ENCODE results near the gene NARS2. TPM values are rescaled to one million over a fixed set of nuclear protein-coding genes. Genes with fewer than 3 reads are reported as not detected.

The NARS2 gene
- total RNA-seq, 4 donors from 2014 or later, result 9.2 to 39.9 (median 19.6) TPM

DNA sequence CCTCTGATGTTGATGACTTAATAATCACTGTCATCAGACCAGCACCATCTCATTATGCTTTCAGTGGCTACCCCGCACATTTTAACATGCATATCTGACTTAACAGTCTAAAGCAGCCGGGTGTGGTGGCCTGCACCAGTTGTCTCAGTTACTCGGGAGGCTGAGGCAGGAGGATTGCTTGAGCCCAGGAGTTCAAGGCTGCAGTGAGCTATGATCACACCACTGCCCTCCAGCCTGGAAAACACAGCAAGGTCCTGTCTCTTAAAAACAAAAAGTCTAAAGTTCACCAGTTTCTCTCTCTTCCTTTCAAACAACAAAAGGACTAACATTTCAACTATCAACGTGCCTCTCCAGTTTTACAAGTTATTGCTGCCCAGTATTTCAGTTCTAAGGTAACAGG is 101.8 kb downstream of the NARS2 start:
- TF ChIP-seq, protein P1, sequence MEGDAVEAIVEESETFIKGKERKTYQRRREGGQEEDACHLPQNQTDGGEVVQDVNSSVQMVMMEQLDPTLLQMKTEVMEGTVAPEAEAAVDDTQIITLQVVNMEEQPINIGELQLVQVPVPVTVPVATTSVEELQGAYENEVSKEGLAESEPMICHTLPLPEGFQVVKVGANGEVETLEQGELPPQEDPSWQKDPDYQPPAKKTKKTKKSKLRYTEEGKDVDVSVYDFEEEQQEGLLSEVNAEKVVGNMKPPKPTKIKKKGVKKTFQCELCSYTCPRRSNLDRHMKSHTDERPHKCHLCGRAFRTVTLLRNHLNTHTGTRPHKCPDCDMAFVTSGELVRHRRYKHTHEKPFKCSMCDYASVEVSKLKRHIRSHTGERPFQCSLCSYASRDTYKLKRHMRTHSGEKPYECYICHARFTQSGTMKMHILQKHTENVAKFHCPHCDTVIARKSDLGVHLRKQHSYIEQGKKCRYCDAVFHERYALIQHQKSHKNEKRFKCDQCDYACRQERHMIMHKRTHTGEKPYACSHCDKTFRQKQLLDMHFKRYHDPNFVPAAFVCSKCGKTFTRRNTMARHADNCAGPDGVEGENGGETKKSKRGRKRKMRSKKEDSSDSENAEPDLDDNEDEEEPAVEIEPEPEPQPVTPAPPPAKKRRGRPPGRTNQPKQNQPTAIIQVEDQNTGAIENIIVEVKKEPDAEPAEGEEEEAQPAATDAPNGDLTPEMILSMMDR (IDR thresholded peaks at IDR 0.05), result no peak
- TF ChIP-seq POLR2A (IDR thresholded peaks at IDR 0.05), result no peak
- H3K4me3 ChIP-seq, result no peak overlapping the region
- intact Hi-C loops (cut with DNase I; ENCODE audit: low total_unique reads), result no loop called here

DNA sequence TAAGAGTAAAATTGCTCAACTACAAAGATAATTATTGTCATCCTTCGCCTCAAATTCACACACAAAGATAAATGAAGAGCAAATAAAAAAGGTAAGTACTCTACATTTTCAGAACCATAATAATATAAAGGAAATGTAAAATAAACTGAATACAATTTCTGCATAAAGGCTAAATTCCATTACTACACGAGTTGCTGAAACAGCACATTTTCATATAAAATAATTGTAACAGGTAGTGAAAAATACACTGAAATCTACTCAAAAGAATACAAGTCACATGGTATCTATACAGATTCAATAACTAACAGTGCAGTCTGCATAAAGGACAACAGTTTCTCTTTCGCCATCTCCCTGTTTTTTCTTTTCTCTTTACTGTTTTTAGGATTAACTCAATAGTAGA is 102.3 kb downstream of the NARS2 start:
- Histone ChIP-seq H3K9me3 (no peaks in the 10 kb centered on the region), H3K27me3 (no peaks in the 10 kb centered on the region), H3K4me1 (no peaks in the 10 kb centered on the region), H3K36me3 (no peaks in the 10 kb centered on the region), H3K4me3 (no peak overlapping the region), H3K27ac (no peak overlapping the region)
- no peak for TF ChIP-seq POLR2A (IDR thresholded peaks at IDR 0.05)
- intact Hi-C loops (cut with DNase I; ENCODE audit: low total_unique reads), result no loop called here
- no peak for DNase-seq

More for the DNA sequence above, 101.8 kb downstream of the NARS2 start:
- H3K27ac ChIP-seq, result no peak overlapping the region
- H3K4me1 ChIP-seq, result no peaks in the 10 kb centered on the region
- DNase-seq, result no peak
- no peaks in the 10 kb centered on the region for H3K9me3 ChIP-seq
- no peaks in the 10 kb centered on the region for H3K27me3 ChIP-seq
- H3K36me3 ChIP-seq, result no peaks in the 10 kb centered on the region

DNA sequence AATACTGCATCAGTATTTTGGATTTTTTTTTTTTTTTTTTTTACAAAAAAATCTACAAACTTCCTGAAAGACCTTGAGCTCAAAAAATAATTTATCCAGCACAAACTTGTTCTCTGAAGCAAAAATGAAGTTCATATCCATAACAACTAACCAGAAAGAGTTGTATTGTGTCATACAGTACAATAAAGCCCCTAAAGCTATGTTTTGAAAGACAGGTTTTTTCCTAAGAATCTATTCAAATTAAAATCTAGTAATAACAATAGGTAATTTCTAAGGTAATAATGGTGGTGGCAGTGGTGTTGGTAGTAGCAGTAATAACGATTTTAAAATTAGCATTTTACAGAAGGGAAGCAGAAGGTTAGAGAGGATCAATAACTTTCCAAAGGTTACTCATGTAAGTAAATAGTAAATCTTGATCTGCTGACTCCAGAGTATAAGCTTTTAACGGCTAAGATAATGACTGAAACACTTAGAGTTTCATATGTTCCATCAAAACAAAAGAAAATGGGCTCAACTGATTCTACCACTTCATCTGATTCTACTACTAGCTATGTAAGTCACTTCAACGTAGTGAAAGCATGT is 103.7 kb downstream of the NARS2 start:
- intact Hi-C loops (cut with DNase I; ENCODE audit: low total_unique reads), result no loop called here
- H3K27me3 ChIP-seq, result no peaks in the 10 kb centered on the region
- no peaks in the 10 kb centered on the region for H3K4me1 ChIP-seq
- H3K36me3 ChIP-seq, result no peaks in the 10 kb centered on the region
- H3K4me3 ChIP-seq, result no peak overlapping the region
- H3K9me3 ChIP-seq, result no peaks in the 10 kb centered on the region
- DNase-seq, result no peak
- H3K27ac ChIP-seq, result no peak overlapping the region
- no peak for TF ChIP-seq POLR2A (IDR thresholded peaks at IDR 0.05)
- TF ChIP-seq, protein P1 (IDR thresholded peaks at IDR 0.05), result no peak

DNA sequence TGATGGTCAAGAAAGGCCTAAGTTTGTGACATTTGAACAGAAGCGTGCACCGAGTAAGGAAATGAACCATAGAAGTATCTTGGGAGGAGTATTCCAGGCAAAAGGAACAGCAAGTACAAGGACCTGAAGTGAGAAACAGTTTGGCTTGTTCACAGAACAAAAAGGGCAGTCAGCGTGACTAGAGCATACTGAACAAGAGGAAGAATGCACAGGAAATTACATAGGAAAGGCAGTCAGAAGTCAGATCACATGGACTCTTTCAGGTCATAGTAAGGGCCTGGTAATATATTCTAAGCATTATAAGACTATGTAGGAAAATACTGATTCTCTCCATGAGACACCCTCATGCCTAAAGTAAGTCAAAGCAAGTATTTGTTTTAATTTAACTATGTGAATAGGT is 104.8 kb downstream of the NARS2 start:
- no peaks in the 10 kb centered on the region for H3K36me3 ChIP-seq
- no peaks in the 10 kb centered on the region for H3K27me3 ChIP-seq
- TF ChIP-seq, protein P1 (IDR thresholded peaks at IDR 0.05), result no peak
- TF ChIP-seq POLR2A (IDR thresholded peaks at IDR 0.05), result no peak
- H3K27ac ChIP-seq, result no peak overlapping the region
- intact Hi-C loops (cut with DNase I; ENCODE audit: low total_unique reads), result no loop called here
- no peaks in the 10 kb centered on the region for H3K9me3 ChIP-seq
- no peak for DNase-seq
- H3K4me3 ChIP-seq, result no peak overlapping the region
- H3K4me1 ChIP-seq, result no peaks in the 10 kb centered on the region

DNA sequence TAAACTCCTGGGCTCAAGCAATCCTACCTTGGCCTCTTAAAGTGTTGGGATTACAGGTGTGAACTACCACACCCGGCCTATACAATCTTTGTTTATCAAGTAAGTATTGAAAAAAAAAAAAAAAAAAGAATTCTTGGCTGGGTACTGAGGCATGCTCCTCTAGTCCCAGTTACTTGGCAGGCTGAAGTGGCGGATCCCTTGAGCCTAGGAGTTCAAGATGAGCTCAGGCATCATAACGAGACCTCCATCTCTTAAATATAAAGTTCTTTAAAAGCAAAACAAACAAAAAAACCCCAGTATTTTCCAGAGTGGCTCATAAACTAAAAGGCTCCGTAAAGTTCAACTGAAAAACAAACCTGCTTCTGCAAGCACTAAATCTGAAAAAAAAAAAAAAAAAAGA is 106.7 kb downstream of the NARS2 start:
- H3K9me3 ChIP-seq, result no peaks in the 10 kb centered on the region
- no peaks in the 10 kb centered on the region for H3K27me3 ChIP-seq
- H3K4me1 ChIP-seq, result no peaks in the 10 kb centered on the region
- no peak overlapping the region for H3K27ac ChIP-seq
- intact Hi-C loops (cut with DNase I; ENCODE audit: low total_unique reads), result no loop called here
- no peak overlapping the region for H3K4me3 ChIP-seq
- H3K36me3 ChIP-seq, result no peaks in the 10 kb centered on the region
- TF ChIP-seq, protein P1 (IDR thresholded peaks at IDR 0.05), result no peak
- TF ChIP-seq POLR2A (IDR thresholded peaks at IDR 0.05), result no peak
- no peak for DNase-seq

DNA sequence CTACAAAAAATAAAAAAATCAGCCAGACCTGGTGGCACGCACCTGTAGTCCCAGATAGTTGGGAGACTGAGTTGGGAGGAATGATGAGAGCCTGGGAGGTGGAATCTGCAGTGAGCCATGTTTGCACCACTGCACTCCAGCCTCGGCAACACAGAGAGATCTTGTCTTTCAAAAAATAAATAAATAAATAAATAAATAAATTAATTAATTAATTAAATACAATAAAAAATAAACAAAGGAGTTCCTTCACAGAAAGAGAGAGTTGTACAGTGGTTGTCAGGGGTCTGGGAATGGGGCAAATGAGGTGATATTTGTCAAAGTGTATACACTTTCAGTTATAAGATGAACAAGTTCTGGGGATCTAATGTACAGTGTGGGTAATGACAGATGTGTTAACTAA is 107.3 kb downstream of the NARS2 start:
- no peak for DNase-seq
- Histone ChIP-seq H3K4me1 (no peaks in the 10 kb centered on the region), H3K27ac (no peak overlapping the region), H3K9me3 (no peaks in the 10 kb centered on the region), H3K4me3 (no peak overlapping the region), H3K36me3 (no peaks in the 10 kb centered on the region), H3K27me3 (no peaks in the 10 kb centered on the region)
- no peak for TF ChIP-seq POLR2A (IDR thresholded peaks at IDR 0.05)
- intact Hi-C loops (cut with DNase I; ENCODE audit: low total_unique reads), result no loop called here
